Breast epithelium (tissue), 4 donors: Measurements from ENCODE around the gene DHRS13. TPM values are rescaled to one million over a fixed set of nuclear protein-coding genes. Genes with fewer than 3 reads are reported as not detected.

ENCODE experiments used
- DNase-seq, 2 donors: peaks; one replicate each; pipeline ENCODE4 v3.0.0-alpha.2; 2019; ENCODE audit warnings: low spot score in 2 of 2
- H3K27ac ChIP-seq, 2 donors: fragments of 200-600 bp; sonication (generic) in 1 of 2; one replicate each; pipeline ENCODE4 v1.5.1; 2016 to 2019; ENCODE audit warnings: mild to moderate bottlenecking in 1 of 2
- H3K27me3 ChIP-seq, 2 donors: fragments of 200-600 bp; sonication (generic) in 1 of 2; one replicate each; pipeline versions ENCODE4 v1.5.1 to v1.6.0; 2017 to 2019; ENCODE audit warnings: control low read depth in 1 of 2, mild to moderate bottlenecking in 1 of 2
- H3K36me3 ChIP-seq: fragments of 200-600 bp; one replicate; pipeline ENCODE4 v1.5.1; 2019
- H3K4me1 ChIP-seq, 2 donors: fragments of 200-600 bp; sonication (generic); one replicate each; pipeline ENCODE4 v1.5.1; 2016 to 2019; ENCODE audit warnings: control low read depth in 1 of 2
- H3K4me3 ChIP-seq, 3 donors: fragments of 200-600 bp; sonication (generic); 1 replicate in 2 of 3; 2 replicates in 1 of 3; pipeline ENCODE4 v1.5.1; 2016 to 2019; ENCODE audit warnings: mild to moderate bottlenecking in 3 of 3, moderate library complexity in 2 of 3
- H3K9me3 ChIP-seq, 2 donors: fragments of 200-600 bp; sonication (generic) in 1 of 2; one replicate each; pipeline ENCODE4 v1.5.1; 2016 to 2019; ENCODE audit warnings: control low read depth in 1 of 2
- CTCF ChIP-seq, 3 donors: fragments of 450-650 bp; IDR thresholded peaks; one replicate each; pipeline ENCODE4 v1.5.1; 2016 to 2017; ENCODE audit warnings: antibody characterized with exemption in 3 of 3, mild to moderate bottlenecking in 3 of 3, moderate library complexity in 3 of 3
- POLR2A ChIP-seq: fragments of 450-650 bp; IDR thresholded peaks from one replicate; pipeline ENCODE4 v1.6.1; 2016; ENCODE audit warnings: antibody characterized with exemption, mild to moderate bottlenecking, moderate library complexity
- POLR2AphosphoS5 ChIP-seq, 3 donors: sonication (generic); formaldehyde crosslinking; IDR thresholded peaks; one replicate each; pipeline ENCODE4 v1.6.1; 2017; ENCODE audit warnings: antibody characterized with exemption in 3 of 3
- intact Hi-C: fragments of 100-400 bp; cut with DNase I; formaldehyde crosslinking; loops from one replicate; pipeline ENCODE4 v1.15.1; 2023; ENCODE audit warnings: low total_unique reads
- total RNA-seq, 3 donors: library from RNA; depleted of rRNA; stranded (reverse); fragments of >200 nt; gene quantifications; one replicate each; pipeline ENCODE4 v1.1.0, GENCODE V29; 2016

DHRS13 gene
- total RNA-seq, 3 donors from 2014 or later: 3.2 to 20.6 (median 14.2) TPM

- H3K27ac ChIP-seq: no peak overlapping the region
- no peaks in the 10 kb centered on the region for H3K27me3 ChIP-seq
- H3K9me3 ChIP-seq: no peaks in the 10 kb centered on the region
- H3K4me1 ChIP-seq: peaks cover 0 to 3% of the 10 kb centered on the region in 2 donors
- DNase-seq: no peak
- H3K4me3 ChIP-seq: no peak overlapping the region
- peaks cover 7% of the 10 kb centered on the region for H3K36me3 ChIP-seq
- intact Hi-C loops: no loop called here
- TF ChIP-seq POLR2AphosphoS5 (IDR thresholded peaks at IDR 0.05) (no peak), CTCF (IDR thresholded peaks at IDR 0.05) (no peak), POLR2A (no peak)
Observed at GRCh38 chr17:28857905-28858800, 44.7 kb downstream of the DHRS13 start.

DNA sequence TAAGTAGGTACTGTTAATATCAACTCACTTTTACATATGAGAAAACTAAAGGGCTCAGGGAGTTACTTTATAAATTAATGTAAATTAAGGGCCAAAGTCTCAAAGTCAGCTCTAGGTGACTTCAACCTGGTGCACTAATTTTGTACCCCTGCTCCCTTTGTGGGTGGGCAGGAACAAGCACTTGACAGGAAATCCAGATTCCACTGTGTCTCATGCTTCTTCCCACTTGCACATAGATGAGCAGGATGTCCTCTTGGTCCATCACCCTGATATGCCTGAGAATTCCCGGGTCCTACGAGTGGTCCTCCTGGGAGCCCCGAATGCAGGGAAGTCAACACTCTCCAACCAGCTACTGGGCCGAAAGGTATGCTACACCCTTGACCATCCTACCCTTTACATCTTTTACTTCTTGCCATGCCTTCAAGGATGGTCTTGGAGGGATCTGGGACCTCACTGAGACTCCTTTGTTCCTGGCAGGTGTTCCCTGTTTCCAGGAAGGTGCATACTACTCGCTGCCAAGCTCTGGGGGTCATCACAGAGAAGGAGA, 46.8 kb downstream of the DHRS13 start:
- peaks cover 0 to 3% of the 10 kb centered on the region in 2 donors for H3K4me1 ChIP-seq
- H3K27ac ChIP-seq: no peak overlapping the region
- H3K4me3 ChIP-seq: no peak overlapping the region
- H3K36me3 ChIP-seq: peaks cover 7% of the 10 kb centered on the region
- intact Hi-C loops: no loop called here
- no peak for DNase-seq
- no peaks in the 10 kb centered on the region for H3K9me3 ChIP-seq
- H3K27me3 ChIP-seq: no peaks in the 10 kb centered on the region
- TF ChIP-seq POLR2A (no peak), CTCF (IDR thresholded peaks at IDR 0.05) (no peak), POLR2AphosphoS5 (IDR thresholded peaks at IDR 0.05) (no peak)

- Histone ChIP-seq H3K4me3 (peak overlapping the region; percentile 58 to 87 (median 78)), H3K27me3 (no peaks in the 10 kb centered on the region), H3K36me3 (peaks cover 2% of the 10 kb centered on the region), H3K9me3 (no peaks in the 10 kb centered on the region), H3K4me1 (peaks cover 0 to 3% of the 10 kb centered on the region in 2 donors), H3K27ac (peak overlapping the region; percentile 82)
- no peak for TF ChIP-seq CTCF (IDR thresholded peaks at IDR 0.05)
- no peak for TF ChIP-seq POLR2AphosphoS5 (IDR thresholded peaks at IDR 0.05)
- no peak for TF ChIP-seq POLR2A
- no peak for DNase-seq
- intact Hi-C loops: no loop called here
Observed at GRCh38 chr17:28855336-28855679, 47.6 kb downstream of the DHRS13 start.

GRCh38 chr17:28854457-28855335, 48.2 kb downstream of the DHRS13 start, which contains the start of gene ERAL1:
ERAL1 (plus strand) TSS chr17:28855016; CDS start chr17:28855035, 19 bp downstream.
- Histone ChIP-seq H3K27me3 (no peaks in the 10 kb centered on the region), H3K27ac (peak within 1 kb of the TSS; percentile 82), H3K4me3 (peak within 1 kb of the TSS; percentile 58 to 87 (median 78)), H3K4me1 (peaks cover 0 to 3% of the 10 kb centered on the region in 2 donors), H3K36me3 (no peaks in the 10 kb centered on the region), H3K9me3 (no peaks in the 10 kb centered on the region)
- intact Hi-C loops: no loop called here
- TF ChIP-seq CTCF (IDR thresholded peaks at IDR 0.05) (peak in 1 of 3 donors; percentile 7), POLR2A (no peak), POLR2AphosphoS5 (IDR thresholded peaks at IDR 0.05) (peak; percentile 19 to 83 (median 61))
- DNase-seq: peak; percentile 77
